Effector memory CD8-positive, alpha-beta T cell (primary cell): ENCODE results near the gene APLF.
"Not testable (repeated sequence)": the region's sequence is repeated elsewhere in the genome, so short reads cannot be mapped to it uniquely, and the experiment has no call there.

Experiments
- ATAC-seq: fragments of 150-1000 bp; cut with Tn5 transposase; replicated peaks from 2 replicates; pipeline ENCODE4 v1.10.0; 2021; ENCODE audit warnings: mild to moderate bottlenecking, moderate library complexity
- DNase-seq, 3 experiments: peaks; one replicate each; pipeline ENCODE4 v3.0.0; 2021
- H3K27ac Mint-ChIP-seq, 2 donors: one replicate each; pipeline ENCODE4 v1.8.0; 2022; ENCODE audit warnings: mild to moderate bottlenecking in 2 of 2, mixed read lengths in 2 of 2, moderate library complexity in 2 of 2
- H3K27me3 Mint-ChIP-seq, 2 donors: one replicate each; pipeline ENCODE4 v1.8.0; 2022; ENCODE audit warnings: mixed read lengths in 2 of 2
- H3K36me3 Mint-ChIP-seq: one replicate; pipeline ENCODE4 v1.8.0; 2022; ENCODE audit warnings: mild to moderate bottlenecking, moderate library complexity, mixed read lengths; ENCODE audit not compliant: insufficient read depth
- H3K4me1 Mint-ChIP-seq, 2 donors: one replicate each; pipeline ENCODE4 v1.8.0; 2022; ENCODE audit warnings: low read depth in 2 of 2, mixed read lengths in 2 of 2
- H3K4me3 Mint-ChIP-seq, 2 donors: one replicate each; pipeline ENCODE4 v1.8.0; 2022; ENCODE audit warnings: mild to moderate bottlenecking in 2 of 2, mixed read lengths in 2 of 2, moderate library complexity in 2 of 2
- H3K9me3 Mint-ChIP-seq, 2 donors: one replicate each; pipeline ENCODE4 v1.8.0; 2022; ENCODE audit warnings: mixed read lengths in 2 of 2

The APLF gene

DNA sequence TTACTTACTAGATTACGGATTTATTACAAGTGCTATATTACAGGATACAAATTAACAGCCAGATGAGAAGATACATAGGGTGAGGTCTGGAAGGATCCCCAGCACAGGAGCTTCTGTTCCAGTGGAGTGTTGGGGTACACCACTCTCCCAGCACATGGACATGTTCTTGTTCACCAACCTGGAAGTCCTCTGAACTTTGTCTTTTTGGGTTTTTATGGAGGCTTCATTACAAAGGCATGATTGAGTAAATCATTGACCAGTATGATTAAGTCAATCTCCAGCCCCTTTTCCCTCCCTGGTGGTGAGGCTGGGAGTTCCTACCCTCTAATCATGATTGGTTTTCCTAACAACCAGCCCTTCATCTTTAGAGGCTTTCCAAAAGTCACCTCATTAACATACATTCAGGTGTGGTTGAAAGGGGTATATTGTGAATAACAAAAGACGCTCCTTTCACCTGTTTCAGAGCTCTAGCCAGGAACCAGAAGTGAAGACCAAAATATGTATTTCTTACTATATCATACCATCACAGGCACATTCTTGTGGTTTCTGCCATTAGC, 38.3 kb downstream of the APLF start:
- peak overlapping the region; percentile 13 to 26 for H3K4me3 Mint-ChIP-seq
- no peak for ATAC-seq
- H3K27ac Mint-ChIP-seq: peak overlapping the region; percentile 58 to 59
- H3K4me1 Mint-ChIP-seq: peaks cover 9 to 10% of the 10 kb centered on the region in 2 donors
- no peaks in the 10 kb centered on the region for H3K36me3 Mint-ChIP-seq
- DNase-seq: no peak
- H3K9me3 Mint-ChIP-seq: no peaks in the 10 kb centered on the region
- no peaks in the 10 kb centered on the region for H3K27me3 Mint-ChIP-seq

DNA sequence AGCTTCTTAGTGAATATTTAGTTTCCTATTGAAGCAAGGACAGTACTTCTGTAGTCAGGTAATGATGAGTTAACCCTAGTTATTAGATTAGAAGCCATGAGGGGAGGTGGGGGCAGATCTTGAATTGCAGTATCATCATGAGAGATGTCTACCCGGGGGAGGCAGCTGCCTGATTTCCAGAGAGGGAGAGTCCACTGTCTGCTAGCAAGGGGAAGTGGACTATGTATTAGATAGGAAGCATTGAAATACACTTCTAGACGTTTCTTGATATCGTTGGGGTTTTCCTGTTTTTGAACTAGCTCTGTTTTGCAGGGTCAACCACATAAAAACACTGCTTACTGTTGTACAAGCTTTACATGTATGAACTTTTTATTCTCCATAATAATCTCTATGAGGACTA, 38.8 kb downstream of the APLF start:
- H3K4me3 Mint-ChIP-seq: peak overlapping the region; percentile 13 to 26
- no peaks in the 10 kb centered on the region for H3K9me3 Mint-ChIP-seq
- peak overlapping the region; percentile 58 to 59 for H3K27ac Mint-ChIP-seq
- peak; percentile 47 for ATAC-seq
- no peak for DNase-seq
- H3K36me3 Mint-ChIP-seq: no peaks in the 10 kb centered on the region
- no peaks in the 10 kb centered on the region for H3K27me3 Mint-ChIP-seq
- peaks cover 9 to 10% of the 10 kb centered on the region in 2 donors for H3K4me1 Mint-ChIP-seq

DNA sequence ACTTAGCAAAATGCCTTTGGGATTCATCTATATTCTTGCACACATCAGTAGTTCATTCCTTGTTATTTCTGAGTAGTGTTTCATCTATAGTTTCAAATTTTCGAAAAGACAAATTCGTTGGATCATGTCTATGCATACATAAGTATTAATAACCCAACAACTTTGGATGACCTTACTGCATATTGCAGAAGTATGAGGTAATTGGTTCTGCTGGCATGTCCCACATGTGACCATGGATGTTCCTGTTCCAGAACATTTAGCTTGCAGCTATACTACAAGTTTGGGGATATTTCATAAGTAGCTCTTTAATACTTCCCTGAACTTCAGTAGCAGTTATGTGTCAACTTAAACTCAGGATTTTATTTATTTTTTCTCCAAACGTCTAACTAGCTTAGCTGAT, 44.9 kb downstream of the APLF start:
- ATAC-seq: no peak
- H3K4me1 Mint-ChIP-seq: no peaks in the 10 kb centered on the region
- no peak overlapping the region for H3K4me3 Mint-ChIP-seq
- peaks cover 0 to 3% of the 10 kb centered on the region in 2 donors for H3K9me3 Mint-ChIP-seq
- DNase-seq: no peak
- H3K27ac Mint-ChIP-seq: no peak overlapping the region
- no peaks in the 10 kb centered on the region for H3K36me3 Mint-ChIP-seq
- H3K27me3 Mint-ChIP-seq: no peaks in the 10 kb centered on the region

DNA sequence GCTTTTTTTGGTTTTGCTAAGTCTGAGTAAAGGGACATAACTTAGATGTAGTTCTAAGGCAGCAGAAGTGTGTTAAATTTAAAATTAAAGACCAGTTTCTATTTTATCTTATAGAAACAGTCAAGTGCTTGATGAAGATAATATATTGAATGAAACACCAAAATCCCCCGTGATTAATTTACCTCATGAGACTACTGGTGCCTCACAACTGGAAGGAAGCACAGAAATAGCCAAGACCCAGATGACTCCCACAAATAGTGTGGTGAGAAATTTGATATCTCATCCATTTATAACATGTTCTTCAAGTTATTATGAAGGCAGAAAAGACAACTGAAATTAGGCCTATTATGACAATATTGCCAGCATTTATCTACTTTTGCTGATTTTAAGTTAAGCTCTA, 45.6 kb downstream of the APLF start:
- Mint-ChIP-seq H3K9me3 (peaks cover 0 to 3% of the 10 kb centered on the region in 2 donors), H3K4me3 (no peak overlapping the region)
- ATAC-seq: no peak

DNA sequence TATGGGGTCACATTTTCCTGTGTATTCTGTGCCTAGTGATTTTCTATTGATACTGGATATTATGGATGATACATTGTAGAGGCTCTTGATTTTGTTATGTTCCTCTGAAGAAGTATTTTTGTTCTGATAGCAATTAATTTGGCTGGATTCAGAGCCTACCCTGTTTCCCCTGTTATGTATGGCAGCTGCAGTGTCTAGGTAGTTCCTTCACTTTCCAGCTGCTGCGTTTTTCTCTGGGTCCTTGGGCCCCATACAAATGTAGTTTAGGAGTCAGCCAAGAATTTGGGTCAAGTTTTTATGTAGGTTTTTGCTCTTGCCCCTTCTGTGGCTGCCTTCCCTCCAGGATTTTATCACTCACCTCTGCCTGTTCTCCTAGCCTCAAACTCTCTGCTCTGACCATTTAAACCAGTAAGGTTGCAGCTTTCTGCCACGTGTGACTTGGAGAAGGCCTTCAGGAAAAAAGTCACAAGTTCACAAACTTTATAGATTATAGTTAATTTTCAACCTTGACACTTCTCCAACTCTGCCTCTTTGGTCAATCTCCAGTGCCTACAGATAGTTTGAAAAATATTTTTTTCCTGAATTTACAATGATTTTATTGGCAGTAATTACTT, 47.0 kb downstream of the APLF start:
- Mint-ChIP-seq H3K36me3 (no peaks in the 10 kb centered on the region), H3K27me3 (no peaks in the 10 kb centered on the region), H3K9me3 (peaks cover 0 to 3% of the 10 kb centered on the region in 2 donors), H3K4me1 (no peaks in the 10 kb centered on the region), H3K27ac (no peak overlapping the region), H3K4me3 (no peak overlapping the region)
- ATAC-seq (no peak), DNase-seq (no peak)

More for the DNA sequence above, 45.6 kb downstream of the APLF start:
- H3K27ac Mint-ChIP-seq: no peak overlapping the region
- no peaks in the 10 kb centered on the region for H3K4me1 Mint-ChIP-seq
- no peak for DNase-seq
- H3K27me3 Mint-ChIP-seq: no peaks in the 10 kb centered on the region
- no peaks in the 10 kb centered on the region for H3K36me3 Mint-ChIP-seq

DNA sequence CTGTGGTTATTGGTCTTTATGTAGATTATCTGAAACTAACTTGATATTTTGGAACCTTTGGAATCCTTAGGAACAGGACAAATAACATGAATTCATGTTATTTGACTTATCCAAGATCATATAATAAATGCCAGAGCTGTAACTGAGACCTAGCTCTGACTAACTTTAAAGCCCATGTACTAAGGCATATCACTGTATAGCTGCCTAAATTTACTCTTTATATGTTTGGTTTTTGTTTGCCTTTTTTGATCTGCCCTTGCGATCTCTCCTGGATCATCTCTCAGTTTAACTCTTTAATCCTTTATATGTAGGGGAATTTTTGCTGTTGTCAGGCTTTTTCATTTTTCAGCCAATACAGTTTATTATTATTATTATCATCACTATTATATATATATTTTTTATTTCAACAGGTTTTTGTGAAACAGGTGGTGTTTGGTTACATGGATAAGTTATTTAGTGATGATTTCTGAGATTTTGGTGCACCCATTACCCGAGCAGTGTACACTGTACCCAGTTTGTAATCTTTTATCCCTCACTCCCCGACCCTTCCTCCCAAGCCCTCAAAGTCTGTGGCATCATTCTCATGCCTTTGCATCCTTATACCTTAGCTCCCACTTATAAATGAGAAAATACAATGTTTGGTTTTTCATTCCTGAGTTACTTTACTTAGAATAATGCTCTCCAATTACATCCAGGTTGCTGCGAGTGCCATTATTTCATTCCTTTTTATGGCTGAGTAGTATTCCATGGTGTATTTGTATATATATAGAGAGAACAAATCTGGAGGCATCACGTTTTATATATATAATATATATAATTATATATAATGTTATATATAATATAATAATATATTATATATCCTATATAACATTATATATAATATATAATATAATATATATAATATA, 48.9 kb downstream of the APLF start:
- H3K9me3 Mint-ChIP-seq: peaks cover 0 to 3% of the 10 kb centered on the region in 2 donors
- DNase-seq (no peak), ATAC-seq (peak; percentile 49)
- no peak overlapping the region for H3K27ac Mint-ChIP-seq
- no peak overlapping the region for H3K4me3 Mint-ChIP-seq
- H3K4me1 Mint-ChIP-seq: no peaks in the 10 kb centered on the region
- no peaks in the 10 kb centered on the region for H3K36me3 Mint-ChIP-seq
- no peaks in the 10 kb centered on the region for H3K27me3 Mint-ChIP-seq

DNA sequence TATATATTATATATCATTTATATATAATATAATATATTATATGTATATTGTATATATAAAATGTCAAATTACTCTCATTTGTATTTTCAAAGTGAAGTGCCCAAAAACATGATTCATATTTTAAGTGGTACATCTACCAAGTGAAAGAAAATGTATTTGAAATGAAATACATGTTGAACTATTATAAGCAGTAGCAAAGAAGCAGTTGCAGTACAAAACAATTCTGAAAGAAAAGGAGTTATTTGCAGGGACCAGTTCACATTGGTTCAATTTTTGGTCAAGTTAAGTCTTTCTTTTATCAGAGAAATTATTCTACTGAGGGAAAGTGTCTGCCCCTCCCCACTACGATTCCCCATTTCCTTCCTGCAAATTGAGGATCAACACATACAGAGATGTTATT, 51.9 kb downstream of the APLF start:
- ATAC-seq (no peak), DNase-seq (no peak)
- Mint-ChIP-seq H3K27ac (no peak overlapping the region), H3K4me3 (no peak overlapping the region), H3K9me3 (peaks cover 0 to 1% of the 10 kb centered on the region in 2 donors), H3K36me3 (no peaks in the 10 kb centered on the region), H3K27me3 (no peaks in the 10 kb centered on the region), H3K4me1 (no peaks in the 10 kb centered on the region)

DNA sequence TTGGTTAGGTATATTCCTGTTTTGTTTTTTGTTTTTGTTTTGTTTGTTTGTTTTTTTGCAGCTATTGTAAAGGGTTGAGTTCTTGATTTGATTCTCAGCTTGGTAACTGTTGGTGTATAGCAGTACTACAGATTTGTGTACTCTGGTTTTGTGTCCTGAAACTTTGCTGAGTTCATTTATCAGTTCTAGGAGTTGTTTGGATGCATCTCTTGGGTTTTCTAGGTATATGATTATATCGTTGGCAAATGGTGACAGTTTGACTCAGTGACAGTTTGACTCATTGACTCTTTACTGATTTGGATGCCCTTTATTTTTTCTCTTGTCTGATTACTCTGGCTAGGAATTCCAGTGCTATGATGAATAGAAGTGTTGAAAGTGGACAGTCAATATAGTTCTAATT, 53.7 kb downstream of the APLF start:
- Mint-ChIP-seq H3K27me3 (no peaks in the 10 kb centered on the region), H3K9me3 (no peaks in the 10 kb centered on the region), H3K4me3 (no peak overlapping the region), H3K4me1 (no peaks in the 10 kb centered on the region), H3K36me3 (no peaks in the 10 kb centered on the region), H3K27ac (no peak overlapping the region)
- ATAC-seq (no peak), DNase-seq (no peak)

DNA sequence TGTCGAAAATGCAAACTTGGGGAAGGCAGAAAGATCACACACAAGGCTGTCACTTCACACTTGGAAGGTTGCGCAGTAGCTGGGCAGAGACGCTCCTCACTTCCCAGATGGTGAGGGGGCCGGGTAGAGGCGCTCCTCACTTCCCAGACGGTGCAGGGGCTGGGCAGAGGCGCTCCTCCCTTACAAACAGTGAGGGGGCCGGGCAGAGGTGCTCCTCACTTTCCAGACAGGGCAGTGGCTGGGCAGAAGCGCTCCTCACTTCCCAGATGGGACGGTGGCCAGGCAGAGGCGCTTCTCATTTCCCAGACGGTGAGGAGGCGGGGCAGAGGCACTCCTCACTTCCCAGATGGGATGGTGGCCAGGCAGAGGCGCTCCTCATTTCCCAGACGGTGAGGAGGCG, 59.6 kb downstream of the APLF start:
- H3K36me3 Mint-ChIP-seq, H3K27ac Mint-ChIP-seq, DNase-seq, H3K27me3 Mint-ChIP-seq, H3K4me3 Mint-ChIP-seq, ATAC-seq, H3K9me3 Mint-ChIP-seq, H3K4me1 Mint-ChIP-seq: not testable (repeated sequence)

DNA sequence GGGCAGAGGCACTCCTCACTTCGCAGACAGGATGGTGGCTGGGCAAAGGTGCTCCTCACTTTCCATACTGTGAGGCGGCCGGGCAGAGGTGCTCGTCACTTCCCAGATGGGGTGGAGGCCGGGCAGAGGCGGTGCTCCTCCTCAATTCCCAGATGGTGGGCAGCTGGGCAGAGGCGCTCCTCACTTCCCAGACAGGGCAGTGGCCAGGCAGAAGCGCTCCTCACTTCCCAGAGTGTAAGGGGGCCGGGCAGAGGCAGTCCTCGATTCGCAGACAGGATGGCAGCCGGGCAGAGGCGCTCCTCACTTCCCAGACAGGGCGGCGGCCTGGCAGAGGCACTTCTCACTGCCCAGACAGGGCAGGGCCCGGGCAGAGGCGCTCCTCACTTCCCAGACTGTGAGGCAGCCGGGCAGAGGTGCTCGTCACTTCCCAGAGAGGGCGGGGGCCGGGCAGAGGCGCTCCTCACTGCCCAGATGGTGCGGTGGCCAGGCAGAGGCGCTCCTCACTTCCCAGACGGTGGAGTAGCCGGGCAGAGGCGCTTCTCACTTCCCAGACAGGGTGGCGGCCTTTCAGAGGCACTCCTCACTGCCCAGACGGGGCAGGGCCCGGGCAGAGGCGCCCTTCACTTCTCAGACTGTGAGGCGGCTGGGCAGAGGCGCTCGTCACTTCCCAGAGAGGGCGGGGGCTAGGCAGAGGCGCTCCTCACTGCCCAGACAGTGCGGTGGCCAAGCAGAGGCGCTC, 60.1 kb downstream of the APLF start:
- H3K9me3 Mint-ChIP-seq, DNase-seq, H3K36me3 Mint-ChIP-seq, H3K4me3 Mint-ChIP-seq, ATAC-seq, H3K27ac Mint-ChIP-seq, H3K4me1 Mint-ChIP-seq, H3K27me3 Mint-ChIP-seq: not testable (repeated sequence)

DNA sequence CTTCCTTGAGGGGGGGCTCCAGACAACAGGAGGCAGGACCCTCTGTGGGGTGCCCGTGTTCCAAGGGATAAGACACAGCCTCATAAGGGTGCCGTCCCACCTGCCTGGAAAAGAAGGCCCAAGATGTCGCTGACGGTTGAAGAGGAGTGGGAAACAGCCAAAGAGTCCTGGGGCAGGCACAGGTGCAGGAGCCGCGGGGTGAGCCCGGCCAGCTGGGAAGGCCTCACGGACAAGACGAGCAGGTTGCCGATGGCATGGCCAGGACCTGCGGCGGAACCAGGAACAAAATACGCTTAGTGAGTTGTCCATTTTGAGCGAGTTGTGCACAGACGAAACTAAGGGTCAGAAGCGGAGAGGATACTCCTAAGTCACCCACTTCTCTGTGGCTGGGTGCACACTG, 61.8 kb downstream of the APLF start:
- H3K4me3 Mint-ChIP-seq: not testable (repeated sequence)

DNA sequence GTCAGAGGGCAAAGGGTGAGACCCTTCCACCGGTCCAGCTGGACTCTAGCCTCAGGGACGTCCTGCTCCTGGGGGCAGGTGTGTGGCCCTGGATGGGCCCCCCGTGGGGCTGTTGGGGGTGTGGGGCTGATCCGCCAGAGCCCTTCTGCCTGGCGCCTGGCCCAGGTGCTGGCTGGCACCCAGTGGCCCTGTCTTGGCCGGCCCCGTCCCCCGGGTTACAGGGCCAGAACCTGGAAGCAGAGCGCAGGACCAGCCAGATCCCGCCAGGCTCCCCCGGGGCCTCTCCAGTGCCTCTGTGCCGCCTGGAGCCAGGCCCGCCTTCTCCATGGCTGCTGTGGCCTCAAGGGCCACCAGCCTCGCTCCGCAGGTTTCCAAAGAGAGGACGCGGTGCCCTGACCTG, 62.3 kb downstream of the APLF start:
- H3K4me1 Mint-ChIP-seq, DNase-seq, H3K27me3 Mint-ChIP-seq, H3K9me3 Mint-ChIP-seq, H3K36me3 Mint-ChIP-seq, ATAC-seq, H3K27ac Mint-ChIP-seq, H3K4me3 Mint-ChIP-seq: not testable (repeated sequence)

More for the DNA sequence above, 61.8 kb downstream of the APLF start:
- H3K4me1 Mint-ChIP-seq, ATAC-seq, H3K9me3 Mint-ChIP-seq, DNase-seq, H3K27ac Mint-ChIP-seq, H3K27me3 Mint-ChIP-seq, H3K36me3 Mint-ChIP-seq: not testable (repeated sequence)

DNA sequence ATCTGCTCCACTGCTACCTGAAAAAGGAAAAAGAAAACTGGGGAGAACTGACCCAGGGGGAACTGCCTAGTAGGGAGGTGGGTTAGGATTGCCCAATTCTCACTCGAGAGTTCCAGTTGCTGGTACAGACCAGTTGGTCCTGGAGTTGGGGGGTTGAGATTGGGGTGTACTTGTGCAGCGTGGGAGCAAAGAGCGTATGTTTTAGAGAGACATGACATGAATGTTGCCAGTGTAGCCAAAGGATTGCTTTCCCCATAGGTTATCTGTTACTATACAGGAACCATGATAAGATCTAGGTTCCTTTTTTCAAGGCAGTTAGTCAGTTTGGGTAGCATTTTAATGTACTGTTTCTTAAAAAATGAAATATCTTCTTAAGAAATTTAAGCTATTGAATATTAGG, 68.6 kb downstream of the APLF start:
- Mint-ChIP-seq H3K27ac (no peak overlapping the region), H3K4me1 (no peaks in the 10 kb centered on the region), H3K4me3 (no peak overlapping the region), H3K27me3 (no peaks in the 10 kb centered on the region), H3K36me3 (no peaks in the 10 kb centered on the region), H3K9me3 (no peaks in the 10 kb centered on the region)
- no peak for DNase-seq
- no peak for ATAC-seq
